ENCODE data around the gene PEX11B.
A peak's percentile ranks its signal among the peaks of the same experiment; 100 is the strongest.

Gene PEX11B

GRCh38 chr1:145918144-145918991, at the start of gene PEX11B:
Gene PEX11B (minus strand): TSS chr1:145918717. CDS start chr1:145918688, 29 bp downstream.
- peak; percentile 90 for DNase-seq (ENCODE audit: low spot score)

DNA sequence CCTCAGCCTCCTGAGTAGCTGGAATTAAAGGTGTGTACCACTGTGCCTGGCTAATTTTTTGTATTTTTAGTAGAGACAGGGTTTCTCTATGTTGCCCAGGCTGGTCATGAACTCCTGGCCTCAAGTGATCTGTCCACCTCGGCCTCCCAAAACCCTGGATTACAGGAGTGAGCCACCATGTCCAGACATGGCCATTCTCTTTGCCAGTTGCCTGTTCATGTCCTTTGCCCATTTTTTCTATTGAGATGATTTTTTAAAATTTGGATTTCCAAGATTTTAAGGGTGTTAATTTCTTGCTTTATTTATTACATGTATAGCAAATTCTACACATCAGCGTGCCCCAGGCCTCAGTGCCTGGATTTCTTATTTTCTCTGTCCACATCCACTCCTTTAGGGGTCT, 48.8 kb upstream of the PEX11B start:
- DNase-seq (ENCODE audit: low spot score): no peak

- DNase-seq (ENCODE audit: low spot score): no peak
These were observed 46.7 kb upstream of the PEX11B start for GRCh38 chr1:145965119-145965744.

DNA sequence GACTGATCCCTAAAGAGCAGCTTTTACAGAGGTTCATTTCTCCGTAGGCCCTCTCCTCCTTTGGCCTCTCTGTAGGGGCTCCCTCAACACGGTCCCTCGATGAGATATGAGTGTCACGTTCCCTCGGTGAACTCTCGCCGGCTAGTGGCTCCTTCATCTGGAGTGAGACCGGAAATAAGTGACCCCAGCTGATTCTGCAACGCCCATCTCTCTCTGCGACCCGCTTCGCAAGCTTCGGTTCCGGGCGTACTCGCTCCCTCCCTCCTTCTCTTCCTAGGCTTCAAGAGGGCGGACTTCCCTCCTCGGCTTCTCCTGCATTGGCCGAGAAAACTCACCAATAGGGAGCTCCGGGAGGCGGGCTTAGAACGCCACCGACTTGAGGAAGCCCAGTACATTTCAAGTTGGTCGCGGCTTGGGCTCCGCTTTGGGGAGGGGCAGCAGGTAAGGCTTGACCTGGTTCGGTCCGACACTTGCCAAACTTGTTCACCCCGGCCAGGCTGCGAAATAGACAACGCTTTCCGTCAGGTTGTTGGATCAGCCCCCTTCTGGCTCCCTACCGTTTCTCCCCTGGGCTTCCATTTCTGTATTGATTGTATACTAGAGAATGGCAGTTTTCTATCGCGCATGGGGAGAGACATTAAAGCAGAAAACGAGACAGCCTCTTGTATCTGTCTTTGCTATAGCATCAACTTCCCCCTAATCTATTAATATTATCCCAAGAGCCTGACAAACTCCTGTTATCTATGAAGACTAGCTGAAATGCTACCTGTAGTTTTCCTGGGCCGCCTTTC, 46.0 kb upstream of the PEX11B start, which contains the start of the genes ANKRD34A and POLR3GL:
TSS of gene ANKRD34A (minus strand) at position 248 of the 791 bp plus-strand sequence. CDS start 2,816 bp downstream, outside the sequence.
TSS of gene POLR3GL (plus strand) at position 363 of the 791 bp plus-strand sequence. CDS start 10,176 bp downstream, outside the sequence.
- peak; percentile 97 for DNase-seq (ENCODE audit: low spot score)

- no peak for DNase-seq (ENCODE audit: low spot score)
These were observed 44.9 kb upstream of the PEX11B start for GRCh38 chr1:145963265-145964019.

GRCh38 chr1:145962157-145963102, 43.9 kb upstream of the PEX11B start:
- no peak for DNase-seq (ENCODE audit: low spot score)

- DNase-seq (ENCODE audit: low spot score): peak; percentile 54
These were observed 43.1 kb upstream of the PEX11B start for GRCh38 chr1:145961425-145962156.

GRCh38 chr1:145961109-145961424, 42.5 kb upstream of the PEX11B start:
- DNase-seq (ENCODE audit: low spot score): no peak

GRCh38 chr1:145960468-145961108, 42.1 kb upstream of the PEX11B start:
- DNase-seq (ENCODE audit: low spot score): no peak

GRCh38 chr1:145959957-145960467, 41.5 kb upstream of the PEX11B start:
- no peak for DNase-seq (ENCODE audit: low spot score)

DNA sequence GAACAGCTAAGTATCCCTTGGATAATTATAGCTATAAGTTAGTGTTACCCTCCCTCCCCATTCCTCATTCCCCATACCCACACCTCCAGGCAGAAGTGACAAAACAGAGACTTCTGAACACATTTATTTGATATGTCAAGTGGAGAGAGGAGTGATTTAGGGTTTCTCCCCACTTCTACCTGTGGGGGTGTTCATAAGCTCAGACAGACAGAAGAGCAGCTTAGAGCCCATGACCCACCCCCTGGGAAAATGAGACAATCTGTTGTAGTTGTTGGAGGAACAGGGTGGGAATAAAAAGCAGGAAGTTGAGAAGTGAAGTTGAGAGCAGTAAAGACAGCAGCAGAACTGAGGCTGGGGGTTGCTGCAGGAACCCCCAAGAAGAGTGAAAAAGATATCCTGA, 40.8 kb upstream of the PEX11B start:
- no peak for DNase-seq (ENCODE audit: low spot score)

DNA sequence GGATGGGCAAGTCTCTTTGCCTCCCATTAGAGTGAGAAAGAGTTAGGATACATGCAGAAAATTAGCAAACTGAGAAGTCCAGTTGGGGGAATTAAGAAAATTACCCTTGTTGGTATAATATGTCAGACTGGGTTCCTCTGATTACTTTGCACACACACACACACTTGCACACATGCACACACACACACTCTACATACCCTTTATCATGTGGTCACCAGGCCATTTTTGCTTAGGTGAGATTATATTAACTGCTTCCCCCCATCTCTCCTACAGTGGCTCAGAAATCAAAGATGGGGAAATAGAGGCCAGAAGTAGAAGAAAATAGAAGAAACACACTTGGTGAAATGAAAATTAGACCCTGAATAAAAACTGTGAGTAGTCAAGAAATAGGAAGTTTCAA, 40.2 kb upstream of the PEX11B start:
- no peak for DNase-seq (ENCODE audit: low spot score)

DNA sequence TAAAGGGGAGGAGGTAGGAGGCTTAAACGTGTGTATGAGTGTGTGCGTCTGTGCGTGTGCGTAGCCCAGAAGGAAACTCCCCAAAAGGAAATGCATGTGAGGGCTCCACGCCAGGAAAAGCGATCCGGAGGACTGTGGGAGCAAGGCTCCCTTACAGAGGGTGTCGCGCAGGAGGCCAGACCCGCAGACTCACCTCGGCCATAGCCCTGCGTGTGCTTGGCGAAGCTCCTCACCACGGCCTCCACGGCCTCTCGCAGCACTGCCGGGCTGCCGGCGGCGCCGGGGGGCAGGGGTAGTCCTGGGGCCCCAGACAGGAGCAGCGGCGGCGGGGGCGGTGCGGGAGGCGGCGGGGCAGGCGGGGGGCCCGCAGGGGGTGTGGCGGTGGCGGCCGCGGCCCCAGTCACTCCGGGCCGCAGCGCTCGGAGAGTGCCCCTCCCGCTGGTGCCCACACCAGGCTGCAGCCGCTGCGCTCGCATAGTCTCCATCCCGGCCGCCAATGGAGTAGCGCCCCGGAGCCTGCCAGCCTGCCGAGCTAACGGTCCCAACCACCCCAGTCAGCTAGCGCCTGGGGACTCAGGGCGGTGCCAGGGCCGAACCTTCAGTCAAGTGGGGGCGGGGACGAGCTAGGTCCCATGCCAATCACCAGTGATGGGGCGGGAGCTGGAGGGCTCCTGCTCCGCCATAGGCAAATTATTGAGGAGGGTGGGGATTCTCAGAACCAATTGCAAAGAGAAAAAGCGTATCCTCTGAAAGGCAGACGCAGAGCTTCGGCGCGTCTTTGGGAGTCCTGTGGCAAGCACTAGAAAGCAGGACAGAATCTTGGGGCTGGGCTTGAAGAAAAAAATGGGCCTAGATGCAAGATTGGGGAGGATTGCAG, 39.2 kb upstream of the PEX11B start, which contains the start of gene LIX1L:
TSS of gene LIX1L (minus strand) at position 575 of the 877 bp plus-strand sequence. CDS start at position 485, 90 bp downstream.
- peak; percentile 98 for DNase-seq (ENCODE audit: low spot score)

GRCh38 chr1:145956781-145957442, 38.4 kb upstream of the PEX11B start:
- DNase-seq (ENCODE audit: low spot score): no peak

DNA sequence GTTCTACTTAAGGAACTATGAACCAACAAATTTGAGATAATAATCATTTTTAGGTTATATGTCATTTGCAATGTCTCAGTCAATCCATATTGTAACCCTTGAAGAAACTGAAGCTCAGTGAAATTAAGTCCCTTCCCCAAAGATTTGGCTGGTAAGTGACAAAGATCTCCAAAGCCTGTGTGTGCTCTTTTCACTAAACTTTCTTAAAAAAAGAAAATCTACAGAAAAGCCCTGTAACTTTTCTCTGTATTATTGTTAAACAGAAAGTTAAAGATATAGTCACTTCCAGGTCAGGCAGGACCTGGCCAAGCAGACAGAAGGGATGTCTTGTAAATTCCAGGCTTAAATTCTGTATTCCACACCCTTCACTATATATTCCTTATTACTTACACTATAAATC, 37.8 kb upstream of the PEX11B start:
- DNase-seq (ENCODE audit: low spot score): no peak

- no peak for DNase-seq (ENCODE audit: low spot score)
These were observed 36.9 kb upstream of the PEX11B start for GRCh38 chr1:145955436-145955835.

DNA sequence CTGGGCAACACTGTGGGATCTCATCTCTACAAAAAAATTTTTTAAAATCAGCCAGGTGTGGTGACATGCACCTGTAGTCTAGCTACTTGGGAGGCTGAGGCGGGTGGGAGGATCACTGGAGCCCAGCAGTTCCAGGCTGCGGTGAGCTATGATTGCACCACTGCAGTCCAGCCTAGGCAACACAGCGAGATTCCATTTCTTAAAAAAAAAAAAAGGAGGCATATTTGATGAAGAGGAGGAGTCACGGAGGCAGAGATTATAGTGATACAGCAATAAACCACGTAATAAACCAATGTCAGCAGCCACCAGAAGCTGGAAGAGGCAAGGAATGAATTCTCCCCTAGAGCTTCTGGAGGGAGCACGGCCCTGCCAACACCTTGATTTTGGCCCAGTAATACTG, 35.3 kb upstream of the PEX11B start:
- no peak for DNase-seq (ENCODE audit: low spot score)

All from activated CD4-positive, alpha-beta T cell treated with anti-CD3 and anti-CD28 coated beads, Interleukin-2, Interleukin-4, amounts not matched to agents 100 ng/mL and 50 ng/mL, durations not matched to agents 16 hours and 8 hours (primary cell).